IMR-90 (cell line): ENCODE measurements around the gene MIR17HG. TPM values are rescaled to one million over a fixed set of nuclear protein-coding genes. Genes with fewer than 3 reads are reported as not detected.

Source experiments
- ATAC-seq: fragments of 200-7000 bp; cut with Tn5 transposase; 2 replicates; pipeline ENCODE4 v1.9.1; 2020; ENCODE audit warnings: low read depth, mild to moderate bottlenecking, moderate library complexity
- BruUV-seq: library from RNA; stranded (reverse); fragments of 400-500 nt; replicated peaks from 2 replicates; lab custom pipeline; 2021; lab: Mats Ljungman, UMichigan
- CTCF ChIA-PET: fragments of 300-600 bp; formaldehyde crosslinking; extraction: SDS; loops from one replicate; lab custom pipeline; 2021; ENCODE audit warnings: antibody characterized with exemption; lab: Yijun Ruan, JAX
- POLR2A ChIA-PET: fragments of 300-600 bp; sonication (Branson Sonifier 250); formaldehyde crosslinking; loops from one replicate; lab custom pipeline; 2022; ENCODE audit warnings: antibody characterized with exemption; ENCODE audit not compliant: unreplicated experiment; lab: Charles Lee
- DNase-seq: peaks from one replicate; pipeline ENCODE4 v3.0.0; 2013
- H2AFZ ChIP-seq: replicated peaks from 2 replicates; pipeline ENCODE3; 2013; ENCODE audit warnings: low read length, mild to moderate bottlenecking; ENCODE audit not compliant: poor library complexity
- H2AK5ac ChIP-seq: 2 replicates; pipeline ENCODE4 v1.6.1; 2013; ENCODE audit warnings: low read depth, low read length, inconsistent platforms
- H2AK9ac ChIP-seq: replicated peaks from 2 replicates; pipeline ENCODE3; 2013; ENCODE audit warnings: mild to moderate bottlenecking, low read depth, low read length, moderate library complexity; ENCODE audit not compliant: poor library complexity
- H2BK120ac ChIP-seq: 2 replicates; pipeline ENCODE4 v1.6.1; 2013; ENCODE audit warnings: low read depth, low read length, inconsistent platforms
- H2BK15ac ChIP-seq: 3 replicates; pipeline ENCODE4 v1.6.1; 2013; ENCODE audit warnings: low read depth, low read length, inconsistent platforms
- H2BK20ac ChIP-seq: 2 replicates; pipeline ENCODE4 v1.6.1; 2013; ENCODE audit warnings: low read depth, mild to moderate bottlenecking, inconsistent platforms, low read length, moderate library complexity
- H2BK5ac ChIP-seq: 2 replicates; pipeline ENCODE4 v1.6.1; 2013; ENCODE audit warnings: mild to moderate bottlenecking, low read depth, low read length, inconsistent platforms; ENCODE audit not compliant: poor library complexity, severe bottlenecking
- H3K14ac ChIP-seq: replicated peaks from 2 replicates; pipeline ENCODE4 v1.6.1; 2013; ENCODE audit warnings: low read depth, low read length, inconsistent platforms
- H3K18ac ChIP-seq: 2 replicates; pipeline ENCODE4 v1.6.1; 2013; ENCODE audit warnings: low read depth, low read length, control low read depth
- H3K23ac ChIP-seq: 2 replicates; pipeline ENCODE4 v1.6.1; 2013; ENCODE audit warnings: low read depth, low read length, inconsistent platforms
- H3K27ac ChIP-seq: 2 replicates; pipeline ENCODE4 v1.5.1; 2013; ENCODE audit warnings: mild to moderate bottlenecking, control low read depth, low read length; ENCODE audit not compliant: insufficient read depth
- H3K27me3 ChIP-seq: 2 replicates; pipeline ENCODE4 v1.6.1; 2013; ENCODE audit warnings: low read length; ENCODE audit not compliant: control insufficient read depth, insufficient read depth
- H3K36me3 ChIP-seq: 2 replicates; pipeline ENCODE4 v1.6.1; 2013; ENCODE audit warnings: low read length, mixed read lengths; ENCODE audit not compliant: control insufficient read depth, insufficient read depth
- H3K4ac ChIP-seq: 2 replicates; pipeline ENCODE4 v1.6.1; 2013; ENCODE audit warnings: low read depth, low read length, inconsistent platforms
- H3K4me1 ChIP-seq: 2 replicates; pipeline ENCODE4 v1.6.1; 2013; ENCODE audit warnings: low read length, mixed read lengths; ENCODE audit not compliant: control insufficient read depth, insufficient read depth
- H3K4me2 ChIP-seq: 2 replicates; pipeline ENCODE4 v1.6.1; 2013; ENCODE audit warnings: low read depth, mild to moderate bottlenecking, control low read depth, low read length, moderate library complexity
- H3K4me3 ChIP-seq: 2 replicates; pipeline ENCODE4 v1.5.1; 2013; ENCODE audit warnings: low read depth, mild to moderate bottlenecking, control low read depth, low read length, moderate library complexity; ENCODE audit not compliant: insufficient read depth
- H3K56ac ChIP-seq: 2 replicates; pipeline ENCODE4 v1.6.1; 2013; ENCODE audit warnings: low read length, inconsistent platforms; ENCODE audit not compliant: insufficient read depth; ENCODE audit errors: extremely low read depth
- H3K79me1 ChIP-seq, 2 experiments: 2 replicates each; pipeline ENCODE4 v1.6.1; 2013; ENCODE audit warnings: low read length in 2 of 2, inconsistent platforms in 1 of 2, low read depth in 1 of 2
- H3K9ac ChIP-seq: 2 replicates; pipeline ENCODE4 v1.6.1; 2013; ENCODE audit warnings: low read depth, low read length, control low read depth
- H3K9me1 ChIP-seq: 2 replicates; pipeline ENCODE4 v1.6.1; 2013; ENCODE audit warnings: low read length, inconsistent platforms; ENCODE audit not compliant: insufficient read depth
- H3K9me3 ChIP-seq: 2 replicates; pipeline ENCODE4 v1.6.1; 2013; ENCODE audit warnings: low read length; ENCODE audit not compliant: control insufficient read depth, insufficient read depth
- H4K20me1 ChIP-seq: 2 replicates; pipeline ENCODE4 v1.6.1; 2013; ENCODE audit warnings: low read length, inconsistent platforms; ENCODE audit not compliant: insufficient read depth
- H4K5ac ChIP-seq: 2 replicates; pipeline ENCODE4 v1.6.1; 2013; ENCODE audit warnings: mild to moderate bottlenecking, low read depth, low read length, control low read depth
- H4K8ac ChIP-seq, 2 experiments: 2 replicates each; pipeline ENCODE4 v1.6.1; 2013; ENCODE audit warnings: low read depth in 2 of 2, low read length in 2 of 2, control low read depth in 1 of 2, inconsistent platforms in 1 of 2
- H4K91ac ChIP-seq: 2 replicates; pipeline ENCODE4 v1.6.1; 2013; ENCODE audit warnings: low read depth, low read length, inconsistent platforms; ENCODE audit not compliant: insufficient read depth
- BHLHE40 ChIP-seq: fragments of 150-350 bp; IDR thresholded peaks from 2 replicates; pipeline ENCODE4 v1.6.1; 2016; ENCODE audit warnings: mild to moderate bottlenecking, low read depth, low read length
- CEBPB ChIP-seq: IDR thresholded peaks from 2 replicates; pipeline ENCODE4 v1.6.1; 2012; ENCODE audit warnings: low read depth, low read length, improper control_type of control experiment
- CHD1 ChIP-seq: IDR thresholded peaks from 2 replicates; pipeline ENCODE4 v1.6.1; 2012; ENCODE audit warnings: low read depth, low read length, improper control_type of control experiment
- ELK1 ChIP-seq: fragments of 150-350 bp; IDR thresholded peaks from 2 replicates; pipeline ENCODE4 v1.6.1; 2016; ENCODE audit warnings: low read depth, mild to moderate bottlenecking, low read length, moderate library complexity, borderline replicate concordance
- FOS ChIP-seq: fragments of 150-350 bp; IDR thresholded peaks from 2 replicates; pipeline ENCODE4 v1.6.1; 2016; ENCODE audit warnings: low read depth, low read length
- MXI1 ChIP-seq: IDR thresholded peaks from 2 replicates; pipeline ENCODE4 v1.6.1; 2012; ENCODE audit warnings: low read depth, mild to moderate bottlenecking, low read length, moderate library complexity, borderline replicate concordance
- POLR2A ChIP-seq: IDR thresholded peaks from 2 replicates; pipeline ENCODE4 v1.6.1; 2012; ENCODE audit warnings: mild to moderate bottlenecking, low read depth, low read length
- RCOR1 ChIP-seq: IDR thresholded peaks from 2 replicates; pipeline ENCODE4 v1.6.1; 2012; ENCODE audit warnings: mild to moderate bottlenecking, low read length, improper control_type of control experiment; ENCODE audit not compliant: insufficient replicate concordance
- RFX5 ChIP-seq: IDR thresholded peaks from 2 replicates; pipeline ENCODE4 v1.8.0; 2012; ENCODE audit warnings: low read depth, mild to moderate bottlenecking, low read length, moderate library complexity
- SMC3 ChIP-seq: fragments of 150-350 bp; IDR thresholded peaks from 2 replicates; pipeline ENCODE4 v1.6.1; 2016; ENCODE audit warnings: low read depth, mild to moderate bottlenecking, antibody characterized with exemption, low read length, moderate library complexity
- USF2 ChIP-seq: fragments of 150-350 bp; IDR thresholded peaks from 2 replicates; pipeline ENCODE4 v1.6.1; 2017; ENCODE audit warnings: mild to moderate bottlenecking, antibody characterized with exemption, low read length, low read depth
- WGBS, 2 experiments: methylation state at CpG; one replicate each; pipeline versions ENCODE4 v1.1.5 to v1.1.7; 2013; ENCODE audit warnings: missing lambda C conversion rate in 2 of 2; ENCODE audit not compliant: insufficient read length in 1 of 2; ENCODE audit errors: extremely low coverage in 2 of 2; 5-methylcytosine and 5-hydroxymethylcytosine counted together
- dilution Hi-C: fragments of 300-500 bp; cut with HindIII; formaldehyde crosslinking; loops from one replicate; pipeline ENCODE4 v1.14.3; 2018; ENCODE audit warnings: low sequenced_read_pairs; ENCODE audit not compliant: unreplicated experiment
- in situ Hi-C: fragments of 300-500 bp; cut with MboI; formaldehyde crosslinking; loops from 3 replicates; pipeline ENCODE4 v1.14.3; 2019; ENCODE audit warnings: low sequenced_read_pairs, inconsistent platforms, mixed read lengths
- intact Hi-C: fragments of 100-400 bp; cut with micrococcal nuclease; formaldehyde crosslinking; loops from 2 replicates; pipeline ENCODE4 v1.10.0; 2022
- polyA plus RNA-seq, 3 experiments: library from polyadenylated mRNA; depleted of rRNA; stranded (reverse); fragments of >200 nt; gene quantifications; 2 replicates each; pipeline ENCODE4 v1.2.3, GENCODE V29; 2012; ENCODE audit warnings: low replicate concordance in 1 of 3
- total RNA-seq: library from RNA; depleted of rRNA; stranded (reverse); fragments of >200 nt; gene quantifications from 2 replicates; pipeline ENCODE4 v1.2.3, GENCODE V29; 2012

Gene MIR17HG
- total and polyA plus RNA-seq, 2 of the 4 experiments (the other 2 are of a cell fraction): 0.77 to 3.0 TPM

DNA sequence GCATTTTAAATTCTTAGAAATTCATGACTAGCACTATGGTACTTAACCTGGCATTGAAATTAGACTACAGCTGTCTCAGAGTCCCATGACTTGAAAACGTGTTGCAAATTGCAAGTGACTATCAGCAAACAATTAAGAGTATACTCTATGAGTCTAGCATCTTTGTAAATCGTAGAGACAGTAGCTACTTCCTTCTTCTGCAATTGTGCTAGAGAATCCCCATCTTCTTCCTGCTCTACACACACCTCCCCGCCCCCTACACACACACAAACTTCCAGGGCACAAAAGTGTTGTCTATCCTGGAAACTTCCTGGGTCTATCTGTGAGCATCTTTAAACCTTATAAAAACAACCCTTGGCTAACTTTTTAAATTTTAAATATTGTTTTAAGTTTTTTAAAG is 35.2 kb upstream of the MIR17HG start:
- no peaks in the 10 kb centered on the region for H3K4me1 ChIP-seq
- H3K36me3 ChIP-seq: no peaks in the 10 kb centered on the region
- no peak overlapping the region for H3K18ac ChIP-seq
- no peak overlapping the region for H3K14ac ChIP-seq
- no peak overlapping the region for H3K27ac ChIP-seq
- ChIA-PET CTCF (no interaction called here), POLR2A (no interaction called here)
- no TSS peak for BruUV-seq
- no peak overlapping the region for H2AFZ ChIP-seq
- H3K27me3 ChIP-seq: no peaks in the 10 kb centered on the region; the same call in 1 of the 2 replicates
- no peaks in the 10 kb centered on the region for H3K79me1 ChIP-seq
- no peak for TF ChIP-seq RFX5
- TF ChIP-seq CEBPB: no peak
- no peak for TF ChIP-seq ELK1
- TF ChIP-seq MXI1: no peak
- no peak for TF ChIP-seq BHLHE40
- no peak for TF ChIP-seq USF2
- no peak for TF ChIP-seq FOS
- TF ChIP-seq SMC3: no peak
- TF ChIP-seq CHD1: no peak
- no peak for TF ChIP-seq POLR2A
- no peak for TF ChIP-seq RCOR1
- H2BK5ac ChIP-seq: no peak overlapping the region
- H3K4me2 ChIP-seq: no peak overlapping the region
- H2BK20ac ChIP-seq: no peak overlapping the region
- WGBS, 2 experiments: no CpG with 5 or more reads among the region's 3 CpGs
- intact Hi-C loops: loop anchor here (5.0 kb wide), 1 partner anchor 90 kb away; no protein-coding TSS in a partner anchor
- dilution Hi-C loops: no loop called here
- H3K4ac ChIP-seq: no peak overlapping the region
- no peak overlapping the region for H4K91ac ChIP-seq
- H3K9ac ChIP-seq: no peak overlapping the region
- no peak overlapping the region for H3K23ac ChIP-seq
- H3K9me1 ChIP-seq: no peaks in the 10 kb centered on the region
- H4K20me1 ChIP-seq: no peaks in the 10 kb centered on the region
- no peak overlapping the region for H4K5ac ChIP-seq
- no peak for ATAC-seq
- H2BK15ac ChIP-seq: no peak overlapping the region
- no peak for DNase-seq
- no peak overlapping the region for H2BK120ac ChIP-seq
- no peak overlapping the region for H3K56ac ChIP-seq
- H2AK9ac ChIP-seq: no peak overlapping the region
- no peak overlapping the region for H4K8ac ChIP-seq
- H3K4me3 ChIP-seq: no peak overlapping the region
- in situ Hi-C loops: no loop called here
- H3K9me3 ChIP-seq: no peaks in the 10 kb centered on the region
- H2AK5ac ChIP-seq: no peak overlapping the region
